IMR-90 (cell line): Measurements from ENCODE around the gene RGS19. TPM values are rescaled to one million over a fixed set of nuclear protein-coding genes. Genes with fewer than 3 reads are reported as not detected.

Experiments
- ATAC-seq: fragments of 200-7000 bp; cut with Tn5 transposase; 2 replicates; pipeline ENCODE4 v1.9.1; 2020; ENCODE audit warnings: low read depth, mild to moderate bottlenecking, moderate library complexity
- BruUV-seq: library from RNA; stranded (reverse); fragments of 400-500 nt; replicated peaks from 2 replicates; lab custom pipeline; 2021; lab: Mats Ljungman, UMichigan
- CTCF ChIA-PET: fragments of 300-600 bp; formaldehyde crosslinking; extraction: SDS; loops from one replicate; lab custom pipeline; 2021; ENCODE audit warnings: antibody characterized with exemption; lab: Yijun Ruan, JAX
- POLR2A ChIA-PET: fragments of 300-600 bp; sonication (Branson Sonifier 250); formaldehyde crosslinking; loops from one replicate; lab custom pipeline; 2022; ENCODE audit warnings: antibody characterized with exemption; ENCODE audit not compliant: unreplicated experiment; lab: Charles Lee
- DNase-seq: peaks from one replicate; pipeline ENCODE4 v3.0.0; 2013
- H2AFZ ChIP-seq: replicated peaks from 2 replicates; pipeline ENCODE3; 2013; ENCODE audit warnings: low read length, mild to moderate bottlenecking; ENCODE audit not compliant: poor library complexity
- H2AK5ac ChIP-seq: 2 replicates; pipeline ENCODE4 v1.6.1; 2013; ENCODE audit warnings: low read depth, low read length, inconsistent platforms
- H2AK9ac ChIP-seq: replicated peaks from 2 replicates; pipeline ENCODE3; 2013; ENCODE audit warnings: mild to moderate bottlenecking, low read depth, low read length, moderate library complexity; ENCODE audit not compliant: poor library complexity
- H2BK120ac ChIP-seq: 2 replicates; pipeline ENCODE4 v1.6.1; 2013; ENCODE audit warnings: low read depth, low read length, inconsistent platforms
- H2BK15ac ChIP-seq: 3 replicates; pipeline ENCODE4 v1.6.1; 2013; ENCODE audit warnings: low read depth, low read length, inconsistent platforms
- H2BK20ac ChIP-seq: 2 replicates; pipeline ENCODE4 v1.6.1; 2013; ENCODE audit warnings: low read depth, mild to moderate bottlenecking, inconsistent platforms, low read length, moderate library complexity
- H2BK5ac ChIP-seq: 2 replicates; pipeline ENCODE4 v1.6.1; 2013; ENCODE audit warnings: mild to moderate bottlenecking, low read depth, low read length, inconsistent platforms; ENCODE audit not compliant: poor library complexity, severe bottlenecking
- H3K14ac ChIP-seq: replicated peaks from 2 replicates; pipeline ENCODE4 v1.6.1; 2013; ENCODE audit warnings: low read depth, low read length, inconsistent platforms
- H3K18ac ChIP-seq: 2 replicates; pipeline ENCODE4 v1.6.1; 2013; ENCODE audit warnings: low read depth, low read length, control low read depth
- H3K23ac ChIP-seq: 2 replicates; pipeline ENCODE4 v1.6.1; 2013; ENCODE audit warnings: low read depth, low read length, inconsistent platforms
- H3K27ac ChIP-seq: 2 replicates; pipeline ENCODE4 v1.5.1; 2013; ENCODE audit warnings: mild to moderate bottlenecking, control low read depth, low read length; ENCODE audit not compliant: insufficient read depth
- H3K27me3 ChIP-seq: 2 replicates; pipeline ENCODE4 v1.6.1; 2013; ENCODE audit warnings: low read length; ENCODE audit not compliant: control insufficient read depth, insufficient read depth
- H3K36me3 ChIP-seq: 2 replicates; pipeline ENCODE4 v1.6.1; 2013; ENCODE audit warnings: low read length, mixed read lengths; ENCODE audit not compliant: control insufficient read depth, insufficient read depth
- H3K4ac ChIP-seq: 2 replicates; pipeline ENCODE4 v1.6.1; 2013; ENCODE audit warnings: low read depth, low read length, inconsistent platforms
- H3K4me1 ChIP-seq: 2 replicates; pipeline ENCODE4 v1.6.1; 2013; ENCODE audit warnings: low read length, mixed read lengths; ENCODE audit not compliant: control insufficient read depth, insufficient read depth
- H3K4me2 ChIP-seq: 2 replicates; pipeline ENCODE4 v1.6.1; 2013; ENCODE audit warnings: low read depth, mild to moderate bottlenecking, control low read depth, low read length, moderate library complexity
- H3K4me3 ChIP-seq: 2 replicates; pipeline ENCODE4 v1.5.1; 2013; ENCODE audit warnings: low read depth, mild to moderate bottlenecking, control low read depth, low read length, moderate library complexity; ENCODE audit not compliant: insufficient read depth
- H3K56ac ChIP-seq: 2 replicates; pipeline ENCODE4 v1.6.1; 2013; ENCODE audit warnings: low read length, inconsistent platforms; ENCODE audit not compliant: insufficient read depth; ENCODE audit errors: extremely low read depth
- H3K79me1 ChIP-seq, 2 experiments: 2 replicates each; pipeline ENCODE4 v1.6.1; 2013; ENCODE audit warnings: low read length in 2 of 2, inconsistent platforms in 1 of 2, low read depth in 1 of 2
- H3K9ac ChIP-seq: 2 replicates; pipeline ENCODE4 v1.6.1; 2013; ENCODE audit warnings: low read depth, low read length, control low read depth
- H3K9me1 ChIP-seq: 2 replicates; pipeline ENCODE4 v1.6.1; 2013; ENCODE audit warnings: low read length, inconsistent platforms; ENCODE audit not compliant: insufficient read depth
- H3K9me3 ChIP-seq: 2 replicates; pipeline ENCODE4 v1.6.1; 2013; ENCODE audit warnings: low read length; ENCODE audit not compliant: control insufficient read depth, insufficient read depth
- H4K20me1 ChIP-seq: 2 replicates; pipeline ENCODE4 v1.6.1; 2013; ENCODE audit warnings: low read length, inconsistent platforms; ENCODE audit not compliant: insufficient read depth
- H4K5ac ChIP-seq: 2 replicates; pipeline ENCODE4 v1.6.1; 2013; ENCODE audit warnings: mild to moderate bottlenecking, low read depth, low read length, control low read depth
- H4K8ac ChIP-seq, 2 experiments: 2 replicates each; pipeline ENCODE4 v1.6.1; 2013; ENCODE audit warnings: low read depth in 2 of 2, low read length in 2 of 2, control low read depth in 1 of 2, inconsistent platforms in 1 of 2
- H4K91ac ChIP-seq: 2 replicates; pipeline ENCODE4 v1.6.1; 2013; ENCODE audit warnings: low read depth, low read length, inconsistent platforms; ENCODE audit not compliant: insufficient read depth
- BHLHE40 ChIP-seq: fragments of 150-350 bp; IDR thresholded peaks from 2 replicates; pipeline ENCODE4 v1.6.1; 2016; ENCODE audit warnings: mild to moderate bottlenecking, low read depth, low read length
- CHD1 ChIP-seq: IDR thresholded peaks from 2 replicates; pipeline ENCODE4 v1.6.1; 2012; ENCODE audit warnings: low read depth, low read length, improper control_type of control experiment
- CTCF ChIP-seq: conservative IDR thresholded peaks from 2 replicates; pipeline ENCODE4 v1.5.1; 2012; ENCODE audit warnings: mild to moderate bottlenecking, low read depth, low read length, improper control_type of control experiment
- ELK1 ChIP-seq: fragments of 150-350 bp; IDR thresholded peaks from 2 replicates; pipeline ENCODE4 v1.6.1; 2016; ENCODE audit warnings: low read depth, mild to moderate bottlenecking, low read length, moderate library complexity, borderline replicate concordance
- FOS ChIP-seq: fragments of 150-350 bp; IDR thresholded peaks from 2 replicates; pipeline ENCODE4 v1.6.1; 2016; ENCODE audit warnings: low read depth, low read length
- MAFK ChIP-seq: IDR thresholded peaks from 2 replicates; pipeline ENCODE4 v1.6.1; 2012; ENCODE audit warnings: low read depth, low read length, improper control_type of control experiment
- MXI1 ChIP-seq: IDR thresholded peaks from 2 replicates; pipeline ENCODE4 v1.6.1; 2012; ENCODE audit warnings: low read depth, mild to moderate bottlenecking, low read length, moderate library complexity, borderline replicate concordance
- POLR2A ChIP-seq: IDR thresholded peaks from 2 replicates; pipeline ENCODE4 v1.6.1; 2012; ENCODE audit warnings: mild to moderate bottlenecking, low read depth, low read length
- RAD21 ChIP-seq: IDR thresholded peaks from 2 replicates; pipeline ENCODE4 v1.6.1; 2012; ENCODE audit warnings: low read length, improper control_type of control experiment
- SMC3 ChIP-seq: fragments of 150-350 bp; IDR thresholded peaks from 2 replicates; pipeline ENCODE4 v1.6.1; 2016; ENCODE audit warnings: low read depth, mild to moderate bottlenecking, antibody characterized with exemption, low read length, moderate library complexity
- WGBS, 2 experiments: methylation state at CpG; one replicate each; pipeline versions ENCODE4 v1.1.5 to v1.1.7; 2013; ENCODE audit warnings: missing lambda C conversion rate in 2 of 2; ENCODE audit not compliant: insufficient read length in 1 of 2; ENCODE audit errors: extremely low coverage in 2 of 2; 5-methylcytosine and 5-hydroxymethylcytosine counted together
- dilution Hi-C: fragments of 300-500 bp; cut with HindIII; formaldehyde crosslinking; loops from one replicate; pipeline ENCODE4 v1.14.3; 2018; ENCODE audit warnings: low sequenced_read_pairs; ENCODE audit not compliant: unreplicated experiment
- in situ Hi-C: fragments of 300-500 bp; cut with MboI; formaldehyde crosslinking; loops from 3 replicates; pipeline ENCODE4 v1.14.3; 2019; ENCODE audit warnings: low sequenced_read_pairs, inconsistent platforms, mixed read lengths
- intact Hi-C: fragments of 100-400 bp; cut with micrococcal nuclease; formaldehyde crosslinking; loops from 2 replicates; pipeline ENCODE4 v1.10.0; 2022
- polyA plus RNA-seq, 3 experiments: library from polyadenylated mRNA; depleted of rRNA; stranded (reverse); fragments of >200 nt; gene quantifications; 2 replicates each; pipeline ENCODE4 v1.2.3, GENCODE V29; 2012; ENCODE audit warnings: low replicate concordance in 1 of 3
- total RNA-seq: library from RNA; depleted of rRNA; stranded (reverse); fragments of >200 nt; gene quantifications from 2 replicates; pipeline ENCODE4 v1.2.3, GENCODE V29; 2012

Gene RGS19
- total and polyA plus RNA-seq, 2 of the 4 experiments (the other 2 are of a cell fraction), result 7.7 to 17.5 TPM

GRCh38 chr20:64071341-64072332 lies 7.7 kb downstream of the RGS19 start (continued):
- TF ChIP-seq FOS (no peak), BHLHE40 (no peak)

- Histone ChIP-seq H3K56ac (no peak overlapping the region), H3K9ac (no peak overlapping the region), H3K4me2 (no peak overlapping the region), H3K9me3 (no peaks in the 10 kb centered on the region), H3K9me1 (peaks cover 10% of the 10 kb centered on the region; the same call in 1 of the 2 replicates), H4K8ac (no peak overlapping the region), H4K20me1 (peaks cover 4% of the 10 kb centered on the region; the same call in 1 of the 2 replicates), H3K27me3 (no peaks in the 10 kb centered on the region), H2AK5ac (no peak overlapping the region), H3K23ac (no peak overlapping the region), H4K5ac (no peak overlapping the region), H2BK120ac (no peak overlapping the region), H2BK20ac (no peak overlapping the region), H3K4ac (no peak overlapping the region), H2BK5ac (no peak overlapping the region), H3K27ac (no peak overlapping the region), H2BK15ac (no peak overlapping the region), H2AK9ac (peak overlapping the region; percentile 55), H3K4me1 (peaks cover 9% of the 10 kb centered on the region), H3K4me3 (no peak overlapping the region), H3K14ac (no peak overlapping the region), H2AFZ (peak overlapping the region; percentile 7), H4K91ac (no peak overlapping the region), H3K36me3 (peaks cover 23% of the 10 kb centered on the region; the same call in 1 of the 2 replicates), H3K18ac (no peak overlapping the region), H3K79me1 (peaks cover 0 to 12% of the 10 kb centered on the region in 2 experiments; a peak in 1 of 4 replicates)
- no TSS peak for BruUV-seq
- ATAC-seq (no peak), DNase-seq (no peak)
- in situ Hi-C loops, result no loop called here
- dilution Hi-C loops, result no loop called here
- POLR2A ChIA-PET, result no interaction called here
- CTCF ChIA-PET, result interaction anchor here (1.2 to 1.8 kb wide), 2 partner anchors 13 to 32 kb away, joined by 3 to 6 read pairs; no protein-coding TSS in a partner anchor
- WGBS, 2 experiments, result 98% methylated on average over 7 of the region's 31 CpGs; no CpG with 5 or more reads in 1 of the 2 experiments
- intact Hi-C loops, result no loop called here
- TF ChIP-seq CTCF, result no peak
- TF ChIP-seq MXI1, result no peak
- no peak for TF ChIP-seq BHLHE40
- no peak for TF ChIP-seq ELK1
- TF ChIP-seq RAD21, result no peak
- no peak for TF ChIP-seq POLR2A
- no peak for TF ChIP-seq MAFK
- no peak for TF ChIP-seq SMC3
- TF ChIP-seq CHD1, result no peak
Observed at GRCh38 chr20:64070244-64070993, 8.9 kb downstream of the RGS19 start.
